Activated CD8-positive, alpha-beta T cell treated with anti-CD3 and anti-CD28 coated beads, Interleukin-2, amount 10 ng/mL, durations not matched to agents 7 days and 5 days (primary cell): Measurements from ENCODE around the gene LRSAM1. TPM values are rescaled to one million over a fixed set of nuclear protein-coding genes. Genes with fewer than 3 reads are reported as not detected.
A peak's percentile ranks its signal among the peaks of the same experiment; 100 is the strongest.

Experiments used
- ATAC-seq: fragments of 150-1000 bp; cut with Tn5 transposase; one replicate; pipeline ENCODE4 v1.10.0; 2021; ENCODE audit warnings: moderate library complexity
- CTCF ChIA-PET: fragments of 350-600 bp; sonication (Branson Sonifier 250); formaldehyde crosslinking; loops from one replicate; lab custom pipeline; 2021; ENCODE audit warnings: antibody characterized with exemption; lab: Charles Lee
- POLR2A ChIA-PET: fragments of 350-600 bp; sonication (Branson Sonifier 250); formaldehyde crosslinking; loops from one replicate; lab custom pipeline; 2021; ENCODE audit warnings: antibody characterized with exemption; lab: Charles Lee
- DNase-seq: peaks from one replicate; pipeline ENCODE4 v3.0.0-alpha.2; 2020
- H3K27ac Mint-ChIP-seq: one replicate; pipeline ENCODE4 v1.8.0; 2021; ENCODE audit warnings: mild to moderate bottlenecking, mixed read lengths
- H3K27me3 Mint-ChIP-seq: one replicate; pipeline ENCODE4 v1.8.0; 2021; ENCODE audit warnings: low read depth, mixed read lengths
- H3K36me3 Mint-ChIP-seq: one replicate; pipeline ENCODE4 v1.8.0; 2021; ENCODE audit warnings: low read depth, mixed read lengths
- H3K4me1 Mint-ChIP-seq: one replicate; pipeline ENCODE4 v1.8.0; 2021; ENCODE audit warnings: low read depth, mixed read lengths
- H3K4me3 Mint-ChIP-seq: one replicate; pipeline ENCODE4 v1.8.0; 2021; ENCODE audit warnings: mild to moderate bottlenecking, mixed read lengths
- H3K9me3 Mint-ChIP-seq: one replicate; pipeline ENCODE4 v1.8.0; 2022; ENCODE audit warnings: mixed read lengths; ENCODE audit not compliant: insufficient read depth
- total RNA-seq, 2 experiments: library from RNA; stranded (reverse); gene quantifications; one replicate each; pipeline ENCODE4 v1.2.3, GENCODE V29; 2021

The LRSAM1 gene
- total RNA-seq, 2 experiments from 2014 or later: 17.8 to 18.0 TPM

DNA sequence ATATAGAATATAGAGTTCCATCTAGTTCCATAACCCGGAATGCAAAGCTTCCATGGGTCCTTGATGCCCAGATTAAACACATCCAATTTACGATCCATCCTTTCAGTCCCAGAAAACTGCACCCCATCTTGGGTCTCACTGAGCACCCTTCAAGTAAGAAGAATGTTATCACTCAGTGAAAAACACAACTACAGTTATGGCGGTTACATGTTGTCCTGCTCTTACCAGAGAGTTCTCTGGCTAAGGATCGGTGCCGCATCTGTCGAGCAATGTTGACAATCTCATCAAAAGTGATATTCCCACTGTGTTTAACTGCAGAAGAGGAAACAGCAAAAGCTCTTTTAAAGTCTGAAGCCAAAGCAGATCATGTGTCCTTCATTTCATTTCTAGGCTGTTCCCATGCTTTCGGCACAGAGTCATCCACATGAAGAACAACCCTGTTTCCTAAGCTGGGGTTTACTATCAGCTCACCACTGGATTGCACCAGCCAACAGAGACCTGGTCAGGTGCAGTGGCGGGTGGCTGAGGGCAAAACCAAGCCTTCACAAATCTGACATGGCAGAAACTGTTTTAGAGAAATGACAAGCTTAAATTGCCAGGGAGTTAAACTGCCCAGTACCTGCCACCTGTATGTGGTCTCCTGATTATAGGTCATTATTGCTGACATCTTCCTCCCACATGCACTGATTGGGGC is 3.1 kb upstream of the LRSAM1 start:
- POLR2A ChIA-PET: interaction anchor here (0.6 to 1.4 kb wide), 2 partner anchors 24 to 684 kb away, joined by 4 to 6 read pairs; partner anchors contain the start of gene ZNF79
- Mint-ChIP-seq H3K27ac (peak overlapping the region; percentile 97), H3K9me3 (peaks cover 8% of the 10 kb centered on the region), H3K4me3 (peak overlapping the region; percentile 95), H3K27me3 (no peaks in the 10 kb centered on the region), H3K36me3 (peaks cover 77% of the 10 kb centered on the region), H3K4me1 (peaks cover 48% of the 10 kb centered on the region)
- CTCF ChIA-PET: no interaction called here
- DNase-seq (no peak), ATAC-seq (no peak)

DNA sequence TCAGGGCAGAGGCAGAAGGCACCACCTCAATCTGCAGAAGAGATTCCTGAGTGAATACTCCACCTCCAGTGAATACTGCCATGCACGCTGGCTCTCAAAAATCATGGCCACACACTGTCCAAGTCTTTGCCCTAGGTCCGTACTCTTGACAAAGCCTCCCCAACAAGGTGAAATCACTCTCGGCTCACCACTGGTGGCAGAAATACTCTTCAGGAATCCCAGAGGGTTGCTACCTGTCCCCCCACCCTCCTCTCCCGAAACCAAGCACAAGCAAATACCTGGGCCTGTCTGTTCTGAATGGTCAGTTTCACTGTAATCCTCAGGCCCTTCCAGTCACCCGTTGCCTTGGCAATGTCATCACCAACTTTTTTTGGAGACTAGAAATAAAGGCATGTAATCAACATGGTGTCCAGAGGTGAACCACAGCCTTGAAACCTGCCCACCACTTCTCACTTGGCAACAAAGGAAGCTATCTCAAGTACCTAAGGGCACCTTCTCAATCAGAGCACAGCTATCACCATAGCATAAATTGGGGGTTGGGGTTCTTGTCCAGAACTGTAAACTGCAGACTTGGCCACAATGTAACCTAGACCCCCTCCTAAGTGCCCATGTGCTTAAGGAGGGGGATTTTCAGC is 1.9 kb upstream of the LRSAM1 start:
- Mint-ChIP-seq H3K9me3 (peaks cover 1% of the 10 kb centered on the region), H3K36me3 (peaks cover 68% of the 10 kb centered on the region), H3K4me1 (peaks cover 51% of the 10 kb centered on the region), H3K4me3 (peak overlapping the region; percentile 95), H3K27me3 (no peaks in the 10 kb centered on the region), H3K27ac (peak overlapping the region; percentile 97)
- POLR2A ChIA-PET: interaction anchor here (0.6 to 2.8 kb wide), 6 partner anchors 10 to 708 kb away, joined by 3 to 40 read pairs (median 4); partner anchors contain the start of gene ZNF79
- no peak for DNase-seq
- CTCF ChIA-PET: interaction anchor here (0.8 to 1.1 kb wide), 2 partner anchors 53 to 234 kb away, joined by 3 to 5 read pairs; partner anchors contain the start of gene SLC2A8
- no peak for ATAC-seq

DNA sequence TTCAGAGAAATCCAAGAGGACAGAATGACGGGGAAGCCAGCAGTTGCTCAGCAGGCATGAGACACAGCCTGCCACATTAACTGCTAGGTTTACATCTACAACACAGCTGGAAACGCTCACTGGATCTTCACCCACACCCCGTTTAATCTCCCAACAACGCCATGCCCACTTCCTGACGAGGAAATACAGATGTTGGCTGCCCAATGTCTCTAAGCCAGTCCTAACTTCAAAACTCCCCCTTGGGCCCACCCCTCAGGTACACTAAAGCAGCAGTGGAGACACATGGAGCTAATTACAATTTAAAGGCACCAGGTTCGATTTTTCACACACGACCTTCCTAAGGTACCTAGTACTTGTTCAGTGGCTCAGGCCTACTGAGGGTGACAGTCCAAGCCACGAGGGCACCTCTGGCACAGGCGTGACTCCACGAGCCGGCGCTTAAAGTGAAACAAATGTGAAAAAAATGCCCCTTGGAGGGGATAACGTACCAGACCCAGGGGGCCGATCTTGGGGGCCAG is 1.0 kb upstream of the LRSAM1 start:
- ChIA-PET CTCF (interaction anchor here (0.8 to 2.4 kb wide), 4 partner anchors 18 to 285 kb away, joined by 3 to 8 read pairs (median 4); partner anchors contain the start of genes SLC2A8 and TOR2A), POLR2A (interaction anchor here (0.6 to 2.8 kb wide), 33 partner anchors 9 to 709 kb away, joined by 3 to 40 read pairs (median 5); partner anchors contain the start of genes ST6GALNAC4, TOR2A and ZNF79)
- Mint-ChIP-seq H3K4me1 (peaks cover 51% of the 10 kb centered on the region), H3K27me3 (no peaks in the 10 kb centered on the region), H3K27ac (peak overlapping the region; percentile 97), H3K9me3 (no peaks in the 10 kb centered on the region), H3K4me3 (peak overlapping the region; percentile 95), H3K36me3 (peaks cover 62% of the 10 kb centered on the region)
- DNase-seq (no peak), ATAC-seq (peak; percentile 7)

DNA sequence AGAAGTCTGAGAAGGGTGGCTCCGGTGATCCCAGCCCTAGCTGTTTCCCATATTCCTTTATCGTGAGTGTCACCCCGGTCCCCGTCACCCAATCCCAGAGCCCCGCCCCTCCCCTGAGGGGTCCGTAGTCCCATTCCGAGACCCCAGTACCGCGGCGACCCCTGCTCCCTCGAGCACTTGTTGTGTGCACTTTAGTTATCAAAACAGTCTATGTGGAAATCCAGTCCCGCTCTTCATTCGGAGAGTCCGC is 223 bp downstream of the LRSAM1 start:
- CTCF ChIA-PET: interaction anchor here (1.0 to 2.4 kb wide), 8 partner anchors 16 to 283 kb away, joined by 3 to 8 read pairs (median 3); partner anchors contain the start of genes TOR2A and ZNF79
- no peaks in the 10 kb centered on the region for H3K27me3 Mint-ChIP-seq
- H3K9me3 Mint-ChIP-seq: no peaks in the 10 kb centered on the region
- POLR2A ChIA-PET: interaction anchor here (0.6 to 2.8 kb wide), 42 partner anchors 9 to 968 kb away, joined by 3 to 40 read pairs (median 4); partner anchors contain the start of genes PTRH1, SLC2A8, ST6GALNAC4 and TOR2A
- H3K4me1 Mint-ChIP-seq: peaks cover 54% of the 10 kb centered on the region
- peak overlapping the region; percentile 95 for H3K4me3 Mint-ChIP-seq
- ATAC-seq (no peak), DNase-seq (no peak)
- H3K27ac Mint-ChIP-seq: peak overlapping the region; percentile 97
- H3K36me3 Mint-ChIP-seq: peaks cover 50% of the 10 kb centered on the region

DNA sequence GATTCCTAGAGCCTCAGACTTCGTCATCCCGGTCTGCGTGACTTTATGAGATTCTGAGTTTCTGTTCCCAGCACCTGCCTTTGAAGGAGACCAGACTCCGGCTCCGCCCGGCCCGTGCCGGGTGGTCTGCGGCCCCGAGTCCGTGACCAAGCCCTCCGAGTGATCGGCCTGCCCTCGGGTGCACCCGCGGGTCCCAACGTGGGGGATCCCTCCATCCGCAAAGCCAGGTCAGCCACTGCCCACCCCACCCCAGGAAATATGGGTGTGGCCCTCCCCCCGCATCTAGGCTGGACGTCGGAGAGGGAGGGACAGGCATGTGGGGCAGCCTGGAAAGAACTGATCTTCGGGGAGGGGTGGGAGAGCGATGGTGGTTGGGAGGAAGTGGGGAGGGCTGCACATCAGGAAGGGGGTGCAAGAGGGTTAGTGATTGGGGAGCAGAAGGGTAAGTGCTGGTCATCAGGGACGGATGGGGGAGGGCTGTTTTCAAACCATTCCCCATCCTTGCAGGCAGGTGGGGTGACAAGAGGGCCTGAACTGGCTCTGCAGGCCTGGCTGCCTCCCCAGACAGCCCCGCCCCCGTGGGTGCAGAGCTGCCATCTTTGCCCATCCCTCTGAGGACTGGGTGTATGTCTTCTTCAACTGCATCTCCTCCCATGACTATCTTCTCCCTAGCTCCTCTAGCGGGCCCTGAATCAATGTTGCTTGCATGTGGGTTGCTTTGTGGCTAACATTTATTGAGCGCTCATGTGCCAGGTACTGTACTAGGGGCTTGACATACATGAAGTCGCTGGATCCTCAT is 747 bp downstream of the LRSAM1 start:
- ATAC-seq (peak; percentile 23), DNase-seq (peak; percentile 66)
- CTCF ChIA-PET: interaction anchor here (1.0 to 2.4 kb wide), 10 partner anchors 16 to 283 kb away, joined by 3 to 8 read pairs (median 3); partner anchors contain the start of genes TOR2A and ZNF79
- POLR2A ChIA-PET: interaction anchor here (0.6 to 2.8 kb wide), 40 partner anchors 9 to 968 kb away, joined by 3 to 40 read pairs (median 4); partner anchors contain the start of genes PTRH1, SLC2A8, ST6GALNAC4 and TOR2A
- H3K27ac Mint-ChIP-seq: peak overlapping the region; percentile 97
- no peaks in the 10 kb centered on the region for H3K27me3 Mint-ChIP-seq
- H3K4me1 Mint-ChIP-seq: peaks cover 51% of the 10 kb centered on the region
- H3K4me3 Mint-ChIP-seq: peak overlapping the region; percentile 95
- H3K36me3 Mint-ChIP-seq: peaks cover 47% of the 10 kb centered on the region
- no peaks in the 10 kb centered on the region for H3K9me3 Mint-ChIP-seq

DNA sequence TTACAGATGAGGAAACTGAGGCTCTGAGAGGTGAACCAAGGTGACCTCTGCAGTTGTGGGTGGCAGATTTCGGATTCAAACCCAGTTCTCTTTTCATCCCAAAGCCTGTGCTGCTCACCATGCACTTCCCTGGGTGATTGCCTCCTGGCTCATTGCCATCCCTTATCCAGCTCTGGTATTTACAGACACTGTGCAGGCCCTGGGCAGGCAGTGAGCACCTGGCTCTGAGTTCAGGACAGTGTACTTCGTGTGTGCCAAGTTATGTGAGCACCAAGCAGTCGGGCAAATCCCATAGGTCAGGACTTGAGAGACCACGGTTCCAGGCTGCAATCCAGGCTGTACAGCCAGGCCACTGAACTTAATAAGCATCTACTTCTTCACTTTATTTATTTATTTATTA is 1.4 kb downstream of the LRSAM1 start:
- Mint-ChIP-seq H3K27me3 (no peaks in the 10 kb centered on the region), H3K27ac (peak overlapping the region; percentile 97), H3K4me1 (peaks cover 45% of the 10 kb centered on the region), H3K36me3 (peaks cover 41% of the 10 kb centered on the region), H3K4me3 (peak overlapping the region; percentile 95), H3K9me3 (no peaks in the 10 kb centered on the region)
- POLR2A ChIA-PET: interaction anchor here (0.7 to 2.5 kb wide), 2 partner anchors 29 to 65 kb away, joined by 3 to 7 read pairs; partner anchors contain the start of gene ZNF79
- no peak for ATAC-seq
- CTCF ChIA-PET: interaction anchor here (1.0 to 1.8 kb wide), 3 partner anchors 29 to 133 kb away, joined by 3 to 8 read pairs (median 4); partner anchors contain the start of gene ZNF79
- DNase-seq: no peak

DNA sequence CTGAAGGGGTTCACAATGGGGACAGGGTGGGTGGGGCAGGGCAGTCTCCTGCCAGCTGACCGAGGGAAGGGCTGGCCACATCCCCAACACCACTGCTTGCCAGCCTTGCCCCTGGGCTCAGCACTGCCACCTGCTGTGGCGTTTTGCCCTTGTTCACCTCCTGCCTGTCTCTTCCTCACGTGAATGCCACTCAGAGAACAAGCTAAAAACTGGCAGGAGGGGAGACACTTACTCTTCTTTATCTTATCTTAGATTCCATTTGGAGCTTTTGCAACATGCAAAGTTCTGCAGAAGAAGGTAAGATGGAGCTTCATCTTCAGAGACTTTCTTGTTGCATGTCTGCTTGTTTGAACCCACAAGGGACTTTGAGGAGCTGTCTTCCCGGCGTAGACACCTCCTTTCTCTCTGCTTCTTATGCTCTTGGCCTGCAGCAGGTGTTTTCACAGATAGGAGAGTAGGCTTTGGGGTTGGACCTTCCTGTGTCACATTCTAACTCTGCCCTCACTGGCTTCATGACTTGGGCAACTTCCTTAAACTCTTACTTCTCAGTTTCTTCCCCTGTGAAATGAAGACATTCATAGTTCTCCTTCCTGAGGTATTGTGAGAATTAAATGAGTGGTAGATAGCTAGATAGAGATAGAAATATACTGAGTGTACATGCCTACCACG is 4.1 kb downstream of the LRSAM1 start:
- H3K4me1 Mint-ChIP-seq: peaks cover 19% of the 10 kb centered on the region
- ChIA-PET CTCF (interaction anchor here (0.7 to 2.0 kb wide), 16 partner anchors 8 to 280 kb away, joined by 3 to 12 read pairs (median 3); partner anchors contain the start of genes SLC2A8 and TOR2A), POLR2A (no interaction called here)
- no peaks in the 10 kb centered on the region for H3K9me3 Mint-ChIP-seq
- peak; percentile 39 for DNase-seq
- no peaks in the 10 kb centered on the region for H3K27me3 Mint-ChIP-seq
- no peak overlapping the region for H3K27ac Mint-ChIP-seq
- no peak overlapping the region for H3K4me3 Mint-ChIP-seq
- peaks cover 16% of the 10 kb centered on the region for H3K36me3 Mint-ChIP-seq
- ATAC-seq: no peak

DNA sequence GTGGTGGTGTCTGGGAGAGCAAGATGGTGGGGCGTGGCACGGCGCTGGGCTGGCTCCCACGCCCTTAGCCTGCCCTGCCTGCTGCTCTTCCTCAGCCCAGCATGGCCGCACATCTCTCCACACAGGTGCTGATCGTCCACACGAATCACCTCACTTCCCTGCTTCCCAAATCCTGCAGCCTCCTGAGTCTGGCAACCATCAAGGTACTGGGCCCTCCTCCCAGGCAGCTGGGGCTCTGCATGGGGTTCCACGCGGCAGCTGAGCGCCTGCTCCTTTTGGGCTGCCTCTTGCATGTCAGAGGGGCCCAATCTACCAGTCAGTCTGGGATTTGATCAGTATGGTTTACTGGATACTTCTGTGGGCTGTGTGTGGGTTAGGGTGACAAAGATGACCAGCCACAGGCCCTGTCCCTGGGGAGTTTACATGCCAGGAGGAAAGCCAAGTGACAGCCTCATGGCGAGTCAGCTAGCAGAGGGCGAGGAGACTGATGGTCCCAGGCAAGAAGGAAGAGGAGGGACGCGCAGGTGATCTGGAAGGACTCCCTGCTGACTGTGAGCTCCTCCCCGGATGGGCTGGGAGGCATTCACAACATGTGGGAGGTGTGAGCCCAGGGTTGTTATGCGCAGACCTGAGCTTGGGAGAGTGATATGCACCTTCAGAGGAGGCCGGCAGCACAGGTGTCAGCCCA is 6.0 kb downstream of the LRSAM1 start:
- peaks cover 21% of the 10 kb centered on the region for H3K36me3 Mint-ChIP-seq
- CTCF ChIA-PET: no interaction called here
- POLR2A ChIA-PET: no interaction called here
- no peak overlapping the region for H3K27ac Mint-ChIP-seq
- ATAC-seq: no peak
- H3K4me1 Mint-ChIP-seq: peaks cover 13% of the 10 kb centered on the region
- H3K27me3 Mint-ChIP-seq: no peaks in the 10 kb centered on the region
- no peak overlapping the region for H3K4me3 Mint-ChIP-seq
- DNase-seq: no peak
- no peaks in the 10 kb centered on the region for H3K9me3 Mint-ChIP-seq

DNA sequence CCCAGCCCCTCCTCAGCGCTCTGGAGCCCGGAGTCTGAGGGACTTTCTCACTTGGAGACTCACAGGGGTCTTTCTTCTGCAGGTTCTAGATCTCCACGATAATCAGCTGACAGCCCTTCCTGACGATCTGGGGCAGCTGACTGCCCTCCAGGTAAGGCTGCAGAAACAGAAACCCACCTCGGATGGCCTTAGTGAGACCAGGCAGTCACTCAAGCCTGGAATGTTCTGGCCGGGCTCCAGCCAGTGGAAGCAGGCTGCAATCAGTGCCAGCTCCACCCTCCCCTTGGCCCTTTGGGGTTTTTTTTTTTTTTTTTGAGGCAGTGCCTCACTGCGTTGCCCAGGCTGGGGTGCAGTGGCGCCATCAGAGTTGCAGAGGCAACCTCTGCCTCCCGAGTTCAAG is 7.6 kb downstream of the LRSAM1 start:
- CTCF ChIA-PET: no interaction called here

DNA sequence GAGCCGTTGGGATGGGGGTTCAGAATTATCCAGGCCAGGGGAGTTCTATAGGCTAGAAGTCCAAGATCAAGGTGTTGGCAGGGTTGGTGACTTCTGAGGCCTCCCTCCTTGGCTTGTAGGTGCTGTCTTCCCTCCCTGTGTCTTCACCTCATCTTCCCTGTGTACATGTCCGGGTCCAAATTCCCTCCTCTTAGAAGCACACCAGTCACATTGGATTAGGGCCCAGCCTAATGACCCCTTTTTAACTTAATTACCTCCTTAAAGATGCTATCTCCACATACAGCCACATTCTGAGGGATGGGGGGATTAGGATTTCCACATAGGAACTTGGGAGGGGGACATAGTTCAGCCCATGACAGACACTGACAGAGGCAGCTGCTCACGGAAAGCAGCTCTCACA is 12.1 kb downstream of the LRSAM1 start:
- Mint-ChIP-seq H3K27ac (no peak overlapping the region), H3K36me3 (peaks cover 35% of the 10 kb centered on the region), H3K4me3 (no peak overlapping the region), H3K9me3 (no peaks in the 10 kb centered on the region), H3K27me3 (no peaks in the 10 kb centered on the region), H3K4me1 (no peaks in the 10 kb centered on the region)
- DNase-seq (no peak), ATAC-seq (no peak)
- ChIA-PET POLR2A (no interaction called here), CTCF (interaction anchor here (1.3 kb wide), 1 partner anchor 8 kb away, joined by 3 read pairs; no protein-coding TSS in a partner anchor)

More for the DNA sequence above, 7.6 kb downstream of the LRSAM1 start:
- Mint-ChIP-seq H3K27me3 (no peaks in the 10 kb centered on the region), H3K27ac (no peak overlapping the region), H3K4me3 (no peak overlapping the region), H3K4me1 (peaks cover 3% of the 10 kb centered on the region), H3K9me3 (no peaks in the 10 kb centered on the region), H3K36me3 (peaks cover 30% of the 10 kb centered on the region)
- DNase-seq (no peak), ATAC-seq (no peak)
- POLR2A ChIA-PET: interaction anchor here (1.3 kb wide), 1 partner anchor 9 kb away, joined by 3 read pairs; no protein-coding TSS in a partner anchor
